SHP77 (cell line): ENCODE data around the gene UBR4.
A peak's percentile ranks its signal among the peaks of the same experiment; 100 is the strongest.

Experiments used
- DNase-seq, 2 experiments: peaks; one replicate each; lab custom pipeline; 2025; lab: John Stamatoyannopoulos, UW

The UBR4 gene

DNA sequence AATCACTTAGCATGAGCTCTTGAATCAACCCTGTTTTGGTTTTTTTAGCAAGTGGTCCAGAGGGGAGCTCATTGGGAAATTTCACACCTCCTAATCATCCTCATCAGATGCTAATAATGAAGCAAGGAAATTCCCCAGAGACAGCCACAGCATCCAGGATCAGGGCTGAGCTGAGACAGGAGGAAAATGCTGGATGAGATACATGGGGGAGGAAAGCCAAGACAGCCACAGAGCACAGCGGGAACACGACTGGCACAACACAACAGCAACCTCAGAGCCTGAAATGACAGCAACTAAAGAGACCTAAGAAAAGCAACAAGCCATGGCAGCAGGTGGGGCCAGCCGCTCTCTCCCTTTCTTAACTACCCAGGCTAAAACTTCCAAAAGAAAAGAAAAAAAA is 70.4 kb downstream of the UBR4 start:
- no peak for DNase-seq

DNA sequence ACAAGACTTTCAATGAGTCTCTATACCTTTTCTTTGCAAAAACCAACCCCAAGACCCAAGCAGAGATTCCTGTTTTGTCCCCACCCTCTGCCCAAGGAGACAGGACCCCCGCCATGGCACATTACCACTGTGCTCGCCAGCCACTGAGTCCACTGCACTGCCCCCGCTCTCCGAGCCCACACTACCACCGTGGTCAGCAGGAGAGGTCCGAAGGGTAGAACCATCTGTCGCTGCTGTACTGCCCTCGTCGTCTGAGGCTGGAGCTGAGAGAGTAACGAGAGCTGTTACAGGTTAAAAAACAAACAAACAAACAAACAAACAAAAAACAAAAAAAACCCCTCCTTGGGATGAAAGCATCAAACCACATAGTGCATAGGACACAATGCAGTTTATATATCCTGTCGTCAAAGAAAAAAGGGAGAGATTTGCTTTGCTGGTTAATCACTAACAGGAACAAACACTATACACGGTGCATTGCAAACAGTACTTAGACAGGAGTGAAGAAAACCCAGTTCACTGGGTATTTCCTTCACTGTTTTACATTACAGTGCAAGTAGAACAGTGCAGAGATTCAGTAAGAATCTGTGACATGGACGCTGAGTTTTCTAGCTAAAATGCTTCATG is 71.0 kb downstream of the UBR4 start:
- no peak for DNase-seq

DNA sequence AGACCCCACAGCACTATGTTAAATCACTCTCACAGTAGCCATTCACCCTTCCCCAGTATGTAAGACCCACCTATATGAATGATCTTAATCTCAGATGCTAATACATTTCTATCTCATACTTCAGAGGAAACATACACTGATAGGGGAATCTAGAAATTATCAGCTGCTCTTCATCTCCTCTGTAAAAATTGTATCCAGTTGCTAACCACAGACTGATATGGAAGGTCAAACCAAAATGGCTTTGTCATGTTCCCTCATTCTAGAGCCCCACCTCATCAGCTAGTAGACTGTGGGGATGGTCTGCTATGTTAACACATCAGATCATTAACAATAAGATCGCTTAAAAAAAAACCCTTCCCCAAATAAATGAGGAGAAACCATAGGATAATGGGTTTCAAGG is 71.7 kb downstream of the UBR4 start:
- no peak for DNase-seq

DNA sequence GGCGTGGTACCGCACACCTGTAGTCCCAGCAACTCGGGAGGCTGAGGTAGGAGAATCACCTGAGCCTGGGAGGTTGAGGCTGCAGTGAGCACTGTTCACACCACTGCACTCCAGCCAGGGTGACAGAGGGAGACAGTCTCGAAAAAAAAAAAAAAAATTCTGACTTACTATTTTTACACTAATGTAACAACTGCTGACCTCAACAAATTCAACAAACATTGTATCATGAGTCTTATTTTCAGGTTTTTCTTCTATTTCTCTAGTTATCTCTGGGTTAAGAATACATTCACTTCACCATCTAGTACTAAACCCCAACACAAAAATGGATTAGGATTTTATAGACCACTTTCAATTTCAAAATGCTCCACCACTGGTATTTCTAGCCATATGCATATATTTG is 72.9 kb downstream of the UBR4 start:
- no peak for DNase-seq

DNA sequence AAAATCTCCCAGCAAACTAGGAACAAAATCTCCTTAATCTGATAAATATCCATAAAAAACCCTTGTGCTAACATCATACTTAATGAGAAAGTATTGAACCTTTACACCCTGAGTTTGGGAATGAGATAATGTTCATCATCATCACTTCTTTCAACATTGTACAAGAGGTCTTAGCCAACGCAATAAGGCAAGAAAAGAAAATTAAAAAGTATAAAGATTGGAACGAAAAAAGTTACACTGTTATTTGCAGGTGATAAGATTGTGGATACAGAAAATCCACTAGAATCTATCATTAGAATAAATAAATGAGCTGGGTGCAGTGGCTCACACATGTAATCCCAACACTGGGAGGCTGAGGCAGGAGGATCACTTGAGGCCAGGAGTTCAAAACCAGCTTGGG is 76.7 kb downstream of the UBR4 start:
- DNase-seq, result no peak

DNA sequence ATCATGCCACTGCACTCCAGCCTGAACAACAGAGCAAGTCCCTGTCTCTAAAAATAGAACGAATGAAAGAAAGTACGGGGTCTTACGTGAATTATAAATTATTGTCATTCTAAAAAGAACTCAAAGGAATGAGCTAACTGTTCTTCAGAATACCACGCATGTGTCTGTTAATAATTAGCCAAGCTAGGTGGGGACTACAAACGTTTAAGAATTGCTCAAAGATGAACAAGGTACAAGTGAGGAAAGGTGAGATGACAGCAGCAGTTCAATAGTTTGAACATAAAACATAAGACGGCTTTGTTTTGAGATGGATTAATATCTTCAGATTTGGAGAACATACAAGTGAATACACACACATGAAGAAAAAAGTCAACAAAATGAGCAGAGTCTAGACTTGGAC is 79.6 kb downstream of the UBR4 start:
- DNase-seq, result no peak

DNA sequence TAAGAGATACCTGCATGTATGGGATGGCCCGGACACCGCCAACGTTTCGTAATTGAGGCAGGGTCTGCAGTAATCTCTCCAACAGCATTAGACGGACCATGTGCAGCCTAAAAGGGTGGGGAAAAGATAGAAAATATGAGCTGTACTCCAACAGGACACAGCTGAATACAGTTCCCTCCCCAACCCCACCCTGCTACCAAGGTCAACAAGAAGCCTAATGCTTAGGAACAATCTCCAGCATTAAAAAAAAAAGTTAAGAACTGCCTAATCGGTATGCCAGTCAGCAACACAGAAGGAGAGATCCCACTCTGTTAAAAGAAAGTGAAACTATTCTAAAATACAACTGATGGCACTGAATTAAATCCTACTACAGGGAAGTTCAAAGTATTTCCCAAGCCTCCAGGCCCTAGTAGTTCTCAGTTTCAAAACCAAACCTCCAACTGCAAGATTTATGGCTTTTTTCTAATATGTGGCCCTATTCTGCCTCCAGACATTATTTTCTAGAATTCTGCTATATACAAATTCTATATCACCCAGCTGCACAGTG is 81.0 kb downstream of the UBR4 start:
- no peak for DNase-seq

DNA sequence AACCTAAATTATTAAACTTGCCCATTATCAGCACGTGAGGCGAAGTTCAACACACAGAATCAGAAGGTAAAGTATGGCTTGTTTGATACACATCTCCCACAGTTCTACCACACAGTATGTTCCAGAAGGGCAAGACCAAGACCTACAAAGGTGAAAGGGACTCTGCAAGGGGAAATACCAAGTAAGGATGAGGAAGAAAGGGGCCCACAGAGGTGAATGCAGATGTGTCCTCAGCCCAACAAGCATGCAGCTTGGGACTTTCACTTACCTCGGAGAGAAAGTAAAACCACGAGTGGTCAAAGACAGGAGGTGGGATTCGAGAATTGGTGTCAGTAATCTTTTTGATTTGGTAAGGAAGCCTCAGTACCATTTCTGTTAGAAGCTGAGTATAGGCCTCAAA is 85.8 kb downstream of the UBR4 start:
- no peak for DNase-seq

DNA sequence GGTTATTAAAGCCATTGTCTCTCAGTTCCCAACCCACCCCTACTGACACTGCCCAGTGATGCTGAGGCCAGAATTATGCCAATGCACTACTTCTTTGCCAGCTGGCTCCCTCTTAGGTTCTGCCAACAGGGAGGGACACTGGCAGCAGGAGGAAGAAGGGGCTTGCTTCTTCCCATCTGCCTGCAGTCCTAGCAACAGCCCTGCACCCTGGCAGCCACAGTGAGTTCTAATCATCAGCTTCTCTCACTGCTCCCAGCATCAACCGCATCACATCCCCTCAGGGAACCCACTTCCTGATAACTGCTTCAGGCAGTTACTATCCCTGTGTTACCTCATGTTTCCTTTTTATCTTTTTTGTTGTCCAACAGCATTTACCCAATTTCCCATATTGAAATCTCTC is 86.2 kb downstream of the UBR4 start:
- no peak for DNase-seq

DNA sequence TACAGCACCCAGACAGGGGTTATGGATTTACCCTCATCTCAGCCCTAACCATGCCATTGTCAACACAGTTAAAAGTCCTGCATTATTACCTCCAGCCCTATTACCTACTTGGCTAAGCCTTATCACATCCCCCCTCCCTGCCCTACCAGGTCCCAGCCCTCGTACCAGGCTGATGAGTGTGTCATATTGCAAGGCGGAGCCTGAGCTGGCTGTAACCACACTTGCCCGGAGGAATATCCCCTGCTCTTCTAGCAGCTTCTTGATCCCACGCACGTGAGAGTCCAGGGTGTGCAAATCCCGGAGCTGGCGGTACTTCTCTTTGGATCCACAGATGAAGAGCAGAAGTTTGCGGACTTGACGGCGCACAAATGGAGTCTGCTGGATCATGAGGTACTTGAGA is 87.4 kb downstream of the UBR4 start:
- no peak for DNase-seq

DNA sequence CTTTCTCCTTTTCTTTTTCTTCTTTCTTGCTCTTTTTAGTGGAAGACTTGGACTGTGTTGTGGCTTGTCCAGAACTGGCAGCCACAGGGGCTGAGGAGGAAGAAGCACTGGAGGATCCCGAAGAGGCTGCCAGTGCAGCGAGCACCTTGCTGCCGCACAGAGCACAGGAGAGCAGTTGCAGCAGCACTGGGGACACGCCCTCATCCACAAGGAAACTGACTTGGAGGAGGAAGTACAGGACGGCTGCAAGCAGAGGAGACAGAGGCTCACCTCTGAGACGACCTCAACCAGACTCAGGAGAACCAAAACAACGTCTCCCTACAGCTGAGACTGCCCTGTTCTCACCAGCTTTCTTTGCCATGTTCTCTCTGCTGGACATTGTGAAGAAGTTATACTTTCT is 88.9 kb downstream of the UBR4 start:
- no peak for DNase-seq

DNA sequence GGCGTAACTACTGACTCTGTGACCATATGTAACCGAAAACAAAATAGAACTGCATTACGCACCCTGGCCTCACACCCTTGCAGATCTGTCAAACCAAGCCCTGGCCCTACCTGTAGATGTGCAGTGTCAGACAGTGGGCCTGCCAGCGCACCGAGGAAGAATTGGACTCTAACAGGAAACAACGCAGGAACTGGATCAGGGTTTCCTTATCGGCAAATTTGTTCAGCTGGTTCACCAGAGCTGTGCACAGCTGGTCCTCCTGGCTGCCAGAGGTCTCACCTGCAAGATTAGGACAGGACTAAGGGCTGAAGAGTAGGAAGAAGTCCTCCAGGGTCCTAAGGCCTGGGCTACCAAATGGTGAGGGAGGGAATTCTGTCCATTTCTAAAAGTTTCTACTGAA is 90.0 kb downstream of the UBR4 start:
- no peak for DNase-seq

DNA sequence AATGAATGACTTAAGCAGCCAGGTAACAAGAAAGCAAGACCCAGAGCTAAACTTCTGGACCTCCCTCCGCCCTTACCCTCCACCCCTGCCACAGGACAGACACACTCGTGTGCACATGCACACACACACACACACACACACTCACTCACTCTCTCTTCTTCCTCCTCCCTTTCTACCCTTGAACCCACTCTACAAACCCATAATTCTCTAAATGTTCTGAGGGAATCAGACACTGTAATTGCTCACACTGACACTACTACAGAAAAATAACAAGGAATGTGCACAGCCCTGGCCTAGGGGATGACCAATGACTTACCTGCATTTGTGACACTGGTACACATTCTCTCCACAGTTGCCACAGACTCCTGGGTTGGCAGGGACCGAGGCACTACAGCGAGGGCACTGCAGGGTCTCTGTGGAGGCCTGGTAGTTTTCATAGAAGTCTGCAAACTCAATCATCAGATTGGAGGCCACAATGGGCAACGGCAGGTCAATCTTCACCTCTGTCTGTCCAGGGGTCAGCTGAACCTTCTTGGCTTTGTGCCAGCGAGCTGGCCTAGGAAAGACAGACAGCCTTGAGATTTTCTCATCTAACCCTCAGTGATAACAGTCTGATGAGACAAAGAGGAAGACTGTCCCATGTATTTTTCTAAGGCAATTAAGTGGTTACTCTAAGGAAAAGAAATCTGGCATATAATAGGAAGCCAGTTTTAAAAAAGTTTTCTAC is 94.8 kb downstream of the UBR4 start:
- no peak for DNase-seq

DNA sequence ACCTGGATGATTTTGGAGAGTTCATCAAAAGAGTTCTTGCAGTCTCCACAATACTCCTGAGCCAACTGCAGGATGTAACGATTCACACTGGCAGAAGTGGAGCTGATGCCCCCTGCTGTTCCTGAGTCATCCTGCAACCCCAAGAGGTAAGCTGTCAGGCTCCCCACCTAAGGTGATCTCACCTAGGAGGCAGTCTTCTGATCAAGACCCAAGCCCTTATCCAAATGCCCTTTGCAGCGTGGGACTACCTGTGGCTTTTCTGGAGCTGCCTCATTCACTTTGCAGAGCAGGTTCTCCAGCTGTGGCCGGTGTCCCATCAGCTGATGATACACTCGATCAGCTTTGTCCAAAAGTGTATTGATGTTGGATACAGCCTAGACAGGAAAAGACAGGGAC is 96.4 kb downstream of the UBR4 start:
- DNase-seq, result peak; percentile 28

DNA sequence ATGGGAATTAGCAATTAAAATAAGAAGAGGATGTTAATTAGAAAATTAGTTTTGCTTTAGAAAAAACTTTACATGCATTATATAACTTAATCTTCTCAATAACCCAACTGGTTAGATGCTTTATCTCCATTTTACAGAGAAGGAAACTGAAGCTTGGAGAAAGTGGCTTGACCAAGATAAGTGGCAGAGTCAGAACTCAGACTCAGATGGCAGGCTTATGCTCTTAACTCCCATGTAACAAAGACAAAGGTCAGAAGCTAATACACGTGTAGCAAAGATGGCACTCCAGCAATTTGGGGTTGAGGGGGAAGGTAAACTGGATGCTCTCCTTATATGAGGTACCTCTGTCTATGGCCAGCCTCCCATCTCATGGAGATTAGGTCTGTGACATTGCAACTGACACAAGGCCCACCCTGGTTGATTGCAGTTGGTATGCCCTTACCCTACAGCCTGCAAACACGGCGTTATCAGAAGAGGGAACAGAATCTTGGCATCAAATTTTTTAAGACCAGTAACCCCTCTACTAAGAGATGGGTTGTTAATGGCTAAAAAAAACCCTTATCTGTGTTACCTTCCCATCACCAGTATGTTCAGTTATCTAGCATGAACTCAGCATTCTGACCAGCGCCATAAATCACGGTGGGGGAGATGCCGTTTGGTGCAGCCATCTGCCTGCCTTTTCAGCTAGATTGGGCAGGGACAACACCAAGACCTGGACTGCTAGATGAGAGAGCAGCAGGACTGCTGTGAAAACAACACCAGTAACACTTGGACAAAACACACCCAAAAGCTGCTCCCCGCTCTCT is 97.0 kb downstream of the UBR4 start:
- DNase-seq, result no peak

DNA sequence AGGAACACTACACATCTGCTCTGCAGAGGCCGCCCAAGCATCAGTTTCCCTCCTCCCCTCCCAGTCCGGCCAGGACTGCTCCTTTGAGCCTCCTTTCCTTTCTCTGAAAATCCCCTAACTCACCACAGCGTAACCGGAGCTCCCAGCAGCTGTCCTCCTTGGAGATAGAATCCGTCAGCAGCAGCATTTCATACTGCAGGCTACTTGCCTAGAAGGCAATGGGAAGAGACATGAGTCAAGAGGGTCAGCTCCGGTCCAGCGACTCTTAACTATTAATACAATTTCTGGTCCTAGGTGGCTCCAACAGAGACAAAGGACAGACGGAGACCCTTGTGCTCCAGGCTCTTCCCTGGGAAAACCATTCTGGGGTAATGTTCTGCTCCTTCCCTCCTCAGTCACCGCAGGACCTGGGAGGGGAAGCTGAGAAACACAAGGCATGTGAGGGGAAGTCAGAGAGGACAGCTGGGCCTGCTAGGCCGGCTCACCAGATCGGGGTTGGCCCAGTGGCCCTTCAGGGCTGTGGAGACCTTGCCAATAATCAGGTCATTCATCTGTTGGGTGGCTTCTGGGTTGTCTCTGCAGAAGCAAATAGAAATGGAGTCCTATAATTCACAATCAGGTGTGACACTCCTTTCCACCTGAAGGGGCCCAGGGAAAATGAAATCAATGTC is 99.7 kb downstream of the UBR4 start:
- no peak for DNase-seq

DNA sequence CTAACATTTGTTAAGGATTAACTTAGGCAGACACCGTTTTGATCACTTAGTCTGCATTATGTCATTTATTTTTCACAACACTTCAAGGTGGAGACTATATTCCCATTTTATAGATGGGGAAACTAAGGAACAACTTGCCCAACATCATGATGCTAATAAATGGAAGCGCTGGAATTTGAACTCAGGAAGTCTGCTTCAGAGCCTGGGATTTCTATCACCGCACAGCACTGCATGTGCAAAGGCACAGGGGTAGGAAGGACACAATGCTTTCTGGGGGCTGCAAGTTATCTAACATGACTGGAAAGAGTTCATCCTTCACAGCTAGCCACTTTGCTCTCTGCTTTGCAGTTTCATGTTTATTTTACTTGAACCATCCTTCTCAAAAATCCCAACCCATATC is 100.5 kb downstream of the UBR4 start:
- no peak for DNase-seq

DNA sequence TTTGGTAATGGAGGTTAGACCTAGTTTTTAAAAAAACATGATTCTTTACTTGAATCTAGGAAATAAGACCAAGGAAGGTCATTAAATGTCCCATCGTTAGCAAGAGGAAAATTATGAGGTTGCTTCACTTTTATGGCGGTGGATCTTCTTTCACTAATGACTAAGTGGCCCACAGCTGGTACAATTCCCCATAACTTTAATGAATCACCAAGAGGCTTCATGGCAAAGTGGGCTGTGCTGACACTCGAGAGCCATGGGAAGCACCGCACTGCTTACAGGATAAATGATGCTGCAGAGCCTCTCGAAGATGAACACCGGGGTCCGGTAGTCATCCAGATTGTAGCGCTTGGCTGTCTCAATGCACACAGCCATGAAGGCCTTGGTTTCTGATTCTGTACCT is 108.8 kb downstream of the UBR4 start:
- no peak for DNase-seq

DNA sequence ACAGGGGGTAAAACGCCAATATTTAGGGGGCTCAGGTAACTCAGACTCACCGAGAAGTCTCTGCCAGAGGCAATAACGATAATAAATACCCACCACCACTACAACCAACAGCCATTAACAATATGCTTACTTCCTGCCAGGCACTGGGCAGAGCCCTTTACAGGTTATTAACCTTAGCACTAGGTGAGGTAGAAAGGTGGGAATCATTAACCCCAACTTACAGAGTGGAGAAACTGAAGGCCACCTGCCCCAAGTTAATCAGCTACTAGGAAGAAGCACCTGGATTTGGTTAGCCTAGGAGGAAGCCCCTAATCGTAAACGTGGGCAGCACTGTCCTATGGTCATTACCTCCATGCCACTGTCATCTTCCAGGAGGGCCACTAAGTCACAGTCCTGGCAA is 110.0 kb downstream of the UBR4 start:
- DNase-seq, result no peak

DNA sequence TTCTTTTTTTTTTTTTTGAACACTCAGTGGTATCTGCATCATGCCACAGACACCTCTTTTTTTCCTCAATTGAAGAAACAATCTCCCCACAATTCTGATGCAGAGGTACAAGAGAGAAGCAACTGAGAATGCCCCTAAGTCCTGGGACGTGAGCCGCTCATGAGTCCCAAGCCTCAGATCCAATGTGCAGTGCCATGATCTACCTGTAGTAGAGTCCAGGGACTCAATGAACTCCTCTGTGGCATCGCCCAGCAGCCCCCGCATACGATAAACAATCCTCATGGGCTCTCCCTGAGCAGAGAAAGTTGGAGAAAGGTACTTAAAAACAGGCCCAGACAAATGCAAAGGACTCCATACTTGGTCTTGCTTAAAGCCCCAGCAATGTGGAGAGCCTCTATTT is 113.1 kb downstream of the UBR4 start:
- DNase-seq, result no peak

DNA sequence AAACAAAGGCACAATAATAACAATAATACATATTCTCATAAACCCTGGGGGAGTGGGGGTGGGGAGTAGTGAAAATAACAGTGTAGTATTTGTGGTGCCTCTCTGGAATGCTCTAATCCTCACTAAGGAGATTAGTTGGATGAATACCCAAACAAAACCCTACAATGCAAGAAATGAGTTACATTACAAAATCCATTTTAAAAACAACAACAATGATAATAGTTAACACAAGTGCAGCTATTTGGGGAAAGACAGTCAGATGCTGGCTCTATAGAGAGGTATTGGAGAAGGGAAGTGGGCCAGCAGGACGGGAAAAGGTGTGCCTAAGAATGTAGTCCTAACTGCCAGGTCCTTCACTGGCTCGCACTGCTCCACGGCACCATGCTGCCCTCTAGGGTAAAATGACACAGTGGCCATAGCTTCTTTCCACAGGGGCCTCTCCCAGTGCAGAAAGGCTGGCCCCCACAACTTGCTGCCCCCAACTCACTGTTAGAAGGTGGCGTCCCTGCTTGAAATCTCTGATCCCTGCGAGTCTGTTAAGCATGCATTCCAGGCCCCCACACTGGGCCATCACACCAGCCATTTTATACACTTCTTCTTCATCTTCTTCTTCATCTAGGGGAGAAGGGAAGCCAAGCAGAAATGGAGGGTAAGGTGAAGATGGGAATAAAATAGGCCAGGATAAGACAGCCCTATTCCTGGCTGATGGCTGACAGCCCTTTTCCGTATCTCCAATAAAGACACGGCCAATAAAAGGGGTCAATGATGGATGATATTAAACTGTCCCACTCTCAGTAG is 113.8 kb downstream of the UBR4 start:
- DNase-seq, result peak; percentile 4 to 10
